Glutamatergic neuron (in vitro differentiated cells): Measurements from ENCODE around the gene COBL. TPM values are rescaled to one million over a fixed set of nuclear protein-coding genes. Genes with fewer than 3 reads are reported as not detected.

Experiments used
- DNase-seq: peaks from one replicate; pipeline ENCODE4 v3.0.0; 2022
- H3K27ac Mint-ChIP-seq: one replicate; pipeline ENCODE4 v1.8.0; 2020; ENCODE audit warnings: mild to moderate bottlenecking, mixed read lengths, inconsistent platforms; ENCODE audit not compliant: unreplicated experiment
- H3K27me3 Mint-ChIP-seq: one replicate; pipeline ENCODE4 v1.8.0; 2020; ENCODE audit warnings: mild to moderate bottlenecking, moderate library complexity, mixed read lengths, inconsistent platforms; ENCODE audit not compliant: unreplicated experiment
- H3K36me3 Mint-ChIP-seq: one replicate; pipeline ENCODE4 v1.8.0; 2020; ENCODE audit warnings: mild to moderate bottlenecking, mixed read lengths, inconsistent platforms; ENCODE audit not compliant: unreplicated experiment
- H3K4me1 Mint-ChIP-seq: one replicate; pipeline ENCODE4 v1.8.0; 2020; ENCODE audit warnings: mild to moderate bottlenecking, low read depth, mixed read lengths, inconsistent platforms; ENCODE audit not compliant: unreplicated experiment
- H3K4me3 Mint-ChIP-seq: one replicate; pipeline ENCODE4 v1.8.0; 2020; ENCODE audit warnings: mild to moderate bottlenecking, mixed read lengths, inconsistent platforms; ENCODE audit not compliant: unreplicated experiment
- H3K9me3 Mint-ChIP-seq: one replicate; pipeline ENCODE4 v1.8.0; 2020; ENCODE audit warnings: mild to moderate bottlenecking, moderate library complexity, mixed read lengths, inconsistent platforms; ENCODE audit not compliant: unreplicated experiment
- total RNA-seq: library from RNA; stranded (reverse); fragmentation: NEBNext Ultra II Directional; extraction: Animal tissue kit (Norgen Biotek cat#: 25700); gene quantifications from one replicate; pipeline ENCODE4 v1.2.1, GENCODE V29; 2021; ENCODE audit not compliant: unreplicated experiment
- TF ChIP-seq, protein P1 (sequence below): fragments of 200-600 bp; sonication (generic); IDR thresholded peaks from one replicate; pipeline ENCODE4 v1.5.0; 2021; ENCODE audit not compliant: partially characterized antibody, unreplicated experiment

Gene COBL
- total RNA-seq, 1 donor from 2014 or later = 3.3 TPM

DNA sequence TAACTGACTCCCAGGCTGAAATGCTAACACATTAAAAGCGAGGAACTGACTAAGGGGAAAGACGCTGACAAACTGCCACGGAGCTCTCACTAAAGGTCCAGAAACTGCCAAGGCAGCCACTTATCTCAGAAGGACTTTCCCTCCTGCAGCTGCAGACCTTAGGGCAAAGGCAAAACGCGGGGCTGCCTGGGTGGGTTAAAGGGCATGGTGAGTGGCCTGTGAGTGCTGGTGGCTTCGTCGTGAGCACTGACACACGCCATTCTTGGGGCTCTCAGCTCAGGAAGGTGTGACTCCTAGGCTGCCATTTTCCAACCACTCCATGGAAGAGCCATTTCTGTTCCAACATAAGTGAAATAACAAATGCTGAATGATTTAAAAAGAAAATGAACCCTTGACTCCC is 232.5 kb downstream of the COBL start:
- peaks cover 12% of the 10 kb centered on the region for H3K4me1 Mint-ChIP-seq
- H3K4me3 Mint-ChIP-seq = no peak overlapping the region
- no peak overlapping the region for H3K27ac Mint-ChIP-seq
- H3K9me3 Mint-ChIP-seq = peaks cover 2% of the 10 kb centered on the region
- H3K36me3 Mint-ChIP-seq = no peaks in the 10 kb centered on the region
- DNase-seq = no peak
- peaks cover 2% of the 10 kb centered on the region for H3K27me3 Mint-ChIP-seq
- TF ChIP-seq, protein P1, sequence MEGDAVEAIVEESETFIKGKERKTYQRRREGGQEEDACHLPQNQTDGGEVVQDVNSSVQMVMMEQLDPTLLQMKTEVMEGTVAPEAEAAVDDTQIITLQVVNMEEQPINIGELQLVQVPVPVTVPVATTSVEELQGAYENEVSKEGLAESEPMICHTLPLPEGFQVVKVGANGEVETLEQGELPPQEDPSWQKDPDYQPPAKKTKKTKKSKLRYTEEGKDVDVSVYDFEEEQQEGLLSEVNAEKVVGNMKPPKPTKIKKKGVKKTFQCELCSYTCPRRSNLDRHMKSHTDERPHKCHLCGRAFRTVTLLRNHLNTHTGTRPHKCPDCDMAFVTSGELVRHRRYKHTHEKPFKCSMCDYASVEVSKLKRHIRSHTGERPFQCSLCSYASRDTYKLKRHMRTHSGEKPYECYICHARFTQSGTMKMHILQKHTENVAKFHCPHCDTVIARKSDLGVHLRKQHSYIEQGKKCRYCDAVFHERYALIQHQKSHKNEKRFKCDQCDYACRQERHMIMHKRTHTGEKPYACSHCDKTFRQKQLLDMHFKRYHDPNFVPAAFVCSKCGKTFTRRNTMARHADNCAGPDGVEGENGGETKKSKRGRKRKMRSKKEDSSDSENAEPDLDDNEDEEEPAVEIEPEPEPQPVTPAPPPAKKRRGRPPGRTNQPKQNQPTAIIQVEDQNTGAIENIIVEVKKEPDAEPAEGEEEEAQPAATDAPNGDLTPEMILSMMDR = no peak

GRCh38 chr7:51082940-51083533 is 233.6 kb downstream of the COBL start:
- Mint-ChIP-seq H3K27me3 (no peaks in the 10 kb centered on the region), H3K4me1 (peaks cover 12% of the 10 kb centered on the region), H3K36me3 (no peaks in the 10 kb centered on the region), H3K4me3 (no peak overlapping the region), H3K27ac (no peak overlapping the region), H3K9me3 (peaks cover 2% of the 10 kb centered on the region)
- TF ChIP-seq, protein P1 = no peak
- DNase-seq = no peak

- TF ChIP-seq, protein P1 = no peak
- Mint-ChIP-seq H3K9me3 (peaks cover 2% of the 10 kb centered on the region), H3K36me3 (no peaks in the 10 kb centered on the region), H3K4me1 (peaks cover 12% of the 10 kb centered on the region), H3K27me3 (no peaks in the 10 kb centered on the region), H3K4me3 (no peak overlapping the region), H3K27ac (no peak overlapping the region)
- DNase-seq = no peak
Observed at GRCh38 chr7:51082096-51082840, 234.3 kb downstream of the COBL start.

DNA sequence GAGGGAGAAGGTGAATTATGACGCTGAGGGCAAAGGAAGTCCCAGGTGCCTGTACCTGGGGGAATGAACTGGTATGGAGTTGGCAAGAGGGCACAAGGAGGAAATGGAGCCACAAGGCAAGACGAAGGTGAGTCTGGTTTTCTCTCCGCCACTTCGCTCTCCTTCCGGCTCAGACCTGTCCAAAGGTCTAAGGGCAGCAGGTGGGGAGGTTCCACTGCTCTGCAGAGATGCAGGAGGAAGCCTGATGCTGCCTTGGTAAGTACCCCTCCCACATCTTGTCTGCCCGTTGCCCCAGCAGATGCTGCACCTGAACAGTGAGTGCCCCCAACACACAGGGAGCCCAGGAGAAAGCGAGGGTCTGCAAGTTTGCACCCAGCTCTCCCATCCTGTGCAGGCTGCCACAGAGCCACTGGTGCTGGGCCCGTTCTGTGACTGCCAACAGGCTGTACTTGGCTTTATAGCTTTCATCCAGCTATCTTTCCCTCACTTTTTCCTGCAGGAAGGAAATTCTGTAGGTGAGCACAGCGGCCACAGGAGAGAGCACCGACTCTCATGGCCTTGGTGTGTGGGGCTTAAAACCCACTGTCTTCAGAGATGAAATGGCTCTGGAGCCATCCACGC is 235.2 kb downstream of the COBL start:
- H3K27ac Mint-ChIP-seq = no peak overlapping the region
- DNase-seq = no peak
- peaks cover 2% of the 10 kb centered on the region for H3K9me3 Mint-ChIP-seq
- H3K4me3 Mint-ChIP-seq = no peak overlapping the region
- H3K36me3 Mint-ChIP-seq = no peaks in the 10 kb centered on the region
- TF ChIP-seq, protein P1 = no peak
- peaks cover 12% of the 10 kb centered on the region for H3K4me1 Mint-ChIP-seq
- no peaks in the 10 kb centered on the region for H3K27me3 Mint-ChIP-seq

GRCh38 chr7:51080622-51081269 is 235.9 kb downstream of the COBL start:
- no peak overlapping the region for H3K27ac Mint-ChIP-seq
- no peaks in the 10 kb centered on the region for H3K36me3 Mint-ChIP-seq
- no peaks in the 10 kb centered on the region for H3K27me3 Mint-ChIP-seq
- H3K4me1 Mint-ChIP-seq = peaks cover 12% of the 10 kb centered on the region
- TF ChIP-seq, protein P1 = no peak
- H3K9me3 Mint-ChIP-seq = peaks cover 2% of the 10 kb centered on the region
- peak; percentile 48 for DNase-seq
- H3K4me3 Mint-ChIP-seq = no peak overlapping the region
